Thoracic aorta (tissue), 2 donors: ENCODE data around the gene CEACAM20. TPM values are rescaled to one million over a fixed set of nuclear protein-coding genes. Genes with fewer than 3 reads are reported as not detected.
"Not testable (repeated sequence)": the region's sequence is repeated elsewhere in the genome, so short reads cannot be mapped to it uniquely, and the experiment has no call there.

Source experiments
- ATAC-seq: fragments of 150-250 bp; one replicate; pipeline ENCODE4 v1.8.0; 2017; ENCODE audit warnings: low read depth; ENCODE audit not compliant: insufficient number of reproducible peaks, low FRiP score
- DNase-seq: peaks from one replicate; pipeline ENCODE4 v3.0.0-alpha.2; 2020; ENCODE audit warnings: low spot score
- H3K27ac ChIP-seq, 2 donors: fragments of 200-600 bp; sonication (generic); 1 replicate in 1 of 2; 2 replicates in 1 of 2; pipeline ENCODE4 v1.5.1; 2016; ENCODE audit warnings: mild to moderate bottlenecking in 2 of 2, moderate library complexity in 2 of 2
- H3K27me3 ChIP-seq: fragments of 200-600 bp; sonication (generic); replicated peaks from 2 replicates; pipeline ENCODE4 v1.6.0; 2016; ENCODE audit warnings: mild to moderate bottlenecking; ENCODE audit not compliant: insufficient read depth
- H3K36me3 ChIP-seq: fragments of 200-600 bp; sonication (generic); one replicate; pipeline ENCODE4 v1.5.1; 2016
- H3K4me1 ChIP-seq, 2 donors: fragments of 200-600 bp; sonication (generic); 1 replicate in 1 of 2; 2 replicates in 1 of 2; pipeline versions ENCODE4 v1.5.1 to v1.6.0; 2016; ENCODE audit warnings: low read depth in 2 of 2, mild to moderate bottlenecking in 1 of 2; ENCODE audit not compliant: control insufficient read depth in 1 of 2
- H3K4me3 ChIP-seq: fragments of 200-600 bp; sonication (generic); 2 replicates; pipeline ENCODE4 v1.5.1; 2016; ENCODE audit warnings: mild to moderate bottlenecking
- H3K9me3 ChIP-seq: fragments of 200-600 bp; sonication (generic); 2 replicates; pipeline ENCODE4 v1.5.1; 2016
- CTCF ChIP-seq: fragments of 200-600 bp; sonication (generic); IDR thresholded peaks from one replicate; pipeline ENCODE4 v1.5.1; 2019; ENCODE audit warnings: antibody characterized with exemption
- total RNA-seq, 2 donors: library from RNA; depleted of rRNA; stranded (reverse); fragments of >200 nt; gene quantifications; one replicate each; pipeline versions ENCODE4 v1.1.0 to v1.2.3, GENCODE V29; 2016

Gene CEACAM20
- total RNA-seq, 2 donors from 2014 or later = not detected

- no peak overlapping the region for H3K27ac ChIP-seq
- H3K27me3 ChIP-seq = no peaks in the 10 kb centered on the region
- no peaks in the 10 kb centered on the region for H3K4me1 ChIP-seq
- DNase-seq (no peak), ATAC-seq (no peak)
- H3K4me3 ChIP-seq = no peak overlapping the region
- no peak for TF ChIP-seq CTCF
- H3K9me3 ChIP-seq = no peaks in the 10 kb centered on the region
- H3K36me3 ChIP-seq = no peaks in the 10 kb centered on the region
Observed at GRCh38 chr19:44544031-44544430, 14.6 kb upstream of the CEACAM20 start.

GRCh38 chr19:44542671-44543070 is 13.2 kb upstream of the CEACAM20 start:
- Histone ChIP-seq H3K4me1 (no peaks in the 10 kb centered on the region), H3K36me3 (no peaks in the 10 kb centered on the region), H3K27me3 (no peaks in the 10 kb centered on the region), H3K27ac (no peak overlapping the region), H3K4me3 (no peak overlapping the region), H3K9me3 (no peaks in the 10 kb centered on the region)
- DNase-seq (no peak), ATAC-seq (no peak)
- no peak for TF ChIP-seq CTCF

- DNase-seq (no peak), ATAC-seq (no peak)
- H3K4me1 ChIP-seq = no peaks in the 10 kb centered on the region
- TF ChIP-seq CTCF = no peak
- H3K9me3 ChIP-seq = no peaks in the 10 kb centered on the region
- H3K27me3 ChIP-seq = no peaks in the 10 kb centered on the region
- H3K36me3 ChIP-seq = no peaks in the 10 kb centered on the region
- H3K27ac ChIP-seq = no peak overlapping the region
- no peak overlapping the region for H3K4me3 ChIP-seq
Observed at GRCh38 chr19:44540736-44541135, 11.3 kb upstream of the CEACAM20 start.

GRCh38 chr19:44539991-44540390 is 10.5 kb upstream of the CEACAM20 start:
- H3K9me3 ChIP-seq = no peaks in the 10 kb centered on the region
- H3K4me3 ChIP-seq = no peak overlapping the region
- DNase-seq (no peak), ATAC-seq (no peak)
- no peaks in the 10 kb centered on the region for H3K27me3 ChIP-seq
- no peaks in the 10 kb centered on the region for H3K4me1 ChIP-seq
- H3K36me3 ChIP-seq = no peaks in the 10 kb centered on the region
- no peak for TF ChIP-seq CTCF
- no peak overlapping the region for H3K27ac ChIP-seq

- Histone ChIP-seq H3K4me3 (no peak overlapping the region), H3K36me3 (no peaks in the 10 kb centered on the region), H3K27ac (no peak overlapping the region), H3K27me3 (no peaks in the 10 kb centered on the region), H3K9me3 (no peaks in the 10 kb centered on the region), H3K4me1 (no peaks in the 10 kb centered on the region)
- ATAC-seq = no peak
- TF ChIP-seq CTCF = no peak
- DNase-seq = no peak
Observed at GRCh38 chr19:44539236-44539826, 9.9 kb upstream of the CEACAM20 start.

- not testable (repeated sequence) for ATAC-seq, H3K27ac ChIP-seq, H3K36me3 ChIP-seq, H3K9me3 ChIP-seq, H3K4me3 ChIP-seq, H3K4me1 ChIP-seq, H3K27me3 ChIP-seq, DNase-seq
Observed at GRCh38 chr19:44535361-44535760, 5.9 kb upstream of the CEACAM20 start.
